ENCODE measurements around the gene ECE2.

Gene ECE2

GRCh38 chr3:184250167-184250828, 25.5 kb upstream of the ECE2 start:
- Histone ChIP-seq H3K4me3 (ENCODE audit: low read depth, low read length, poor library complexity, severe bottlenecking) (peak overlapping the region; percentile 76), H3K79me2 (ENCODE audit: insufficient read depth, low read length) (peaks cover 10% of the 10 kb centered on the region), H3K4me1 (ENCODE audit: insufficient read depth, low read length, severe bottlenecking) (peaks cover 14% of the 10 kb centered on the region), H4K20me1 (ENCODE audit: insufficient read depth, low read length) (no peaks in the 10 kb centered on the region), H3K9ac (ENCODE audit: low read length) (peak overlapping the region; percentile 82), H2AFZ (ENCODE audit: low read length) (peak overlapping the region; percentile 64), H3K27ac (ENCODE audit: low read depth, low read length, poor library complexity, severe bottlenecking) (peak overlapping the region; percentile 62), H3K9me2 (ENCODE audit: low read depth, low read length) (no peaks in the 10 kb centered on the region), H3K9me3 (ENCODE audit: low read length) (no peaks in the 10 kb centered on the region), H3K36me3 (ENCODE audit: insufficient read depth, low read length) (peaks cover 8% of the 10 kb centered on the region), H3K27me3 (ENCODE audit: insufficient read depth, low read length) (no peaks in the 10 kb centered on the region), H3K4me2 (ENCODE audit: low read length) (peak overlapping the region; percentile 99), H3F3A (ENCODE audit: insufficient read depth, low read length) (no peaks in the 10 kb centered on the region)
- TF ChIP-seq CTCF (IDR thresholded peaks at IDR 0.05; ENCODE audit: low read length) (peak; percentile 98), EZH2 (IDR thresholded peaks at IDR 0.05; ENCODE audit: borderline replicate concordance, low read length) (no peak)

- no peaks in the 10 kb centered on the region for H3K79me2 ChIP-seq (ENCODE audit: insufficient read depth, low read length)
- no peak overlapping the region for H3K9ac ChIP-seq (ENCODE audit: low read length)
- H3K4me3 ChIP-seq (ENCODE audit: low read depth, low read length, poor library complexity, severe bottlenecking), result no peak overlapping the region
- peaks cover 5% of the 10 kb centered on the region for H3K4me1 ChIP-seq (ENCODE audit: insufficient read depth, low read length, severe bottlenecking)
- TF ChIP-seq EZH2 (IDR thresholded peaks at IDR 0.05; ENCODE audit: borderline replicate concordance, low read length), result no peak
- TF ChIP-seq CTCF (IDR thresholded peaks at IDR 0.05; ENCODE audit: low read length), result no peak
- no peak overlapping the region for H3K4me2 ChIP-seq (ENCODE audit: low read length)
- H3K9me3 ChIP-seq (ENCODE audit: low read length), result no peaks in the 10 kb centered on the region
- no peaks in the 10 kb centered on the region for H4K20me1 ChIP-seq (ENCODE audit: insufficient read depth, low read length)
- H3K27ac ChIP-seq (ENCODE audit: low read depth, low read length, poor library complexity, severe bottlenecking), result no peak overlapping the region
- H2AFZ ChIP-seq (ENCODE audit: low read length), result no peak overlapping the region
- no peaks in the 10 kb centered on the region for H3K9me2 ChIP-seq (ENCODE audit: low read depth, low read length)
- H3K27me3 ChIP-seq (ENCODE audit: insufficient read depth, low read length), result no peaks in the 10 kb centered on the region
- H3F3A ChIP-seq (ENCODE audit: insufficient read depth, low read length), result no peaks in the 10 kb centered on the region
- H3K36me3 ChIP-seq (ENCODE audit: insufficient read depth, low read length), result no peaks in the 10 kb centered on the region; the same call in 1 of the 2 replicates
Observed at GRCh38 chr3:184255291-184256039, 20.4 kb upstream of the ECE2 start.

GRCh38 chr3:184257083-184257915, 18.5 kb upstream of the ECE2 start:
- Histone ChIP-seq H2AFZ (ENCODE audit: low read length) (no peak overlapping the region), H3K9ac (ENCODE audit: low read length) (no peak overlapping the region), H3K4me1 (ENCODE audit: insufficient read depth, low read length, severe bottlenecking) (peaks cover 12% of the 10 kb centered on the region), H3K4me3 (ENCODE audit: low read depth, low read length, poor library complexity, severe bottlenecking) (no peak overlapping the region), H3K27ac (ENCODE audit: low read depth, low read length, poor library complexity, severe bottlenecking) (no peak overlapping the region), H3K9me2 (ENCODE audit: low read depth, low read length) (no peaks in the 10 kb centered on the region), H3F3A (ENCODE audit: insufficient read depth, low read length) (no peaks in the 10 kb centered on the region), H3K27me3 (ENCODE audit: insufficient read depth, low read length) (peaks cover 3% of the 10 kb centered on the region; the same call in 1 of the 2 replicates), H3K79me2 (ENCODE audit: insufficient read depth, low read length) (no peaks in the 10 kb centered on the region), H3K4me2 (ENCODE audit: low read length) (no peak overlapping the region), H3K9me3 (ENCODE audit: low read length) (no peaks in the 10 kb centered on the region), H3K36me3 (ENCODE audit: insufficient read depth, low read length) (no peaks in the 10 kb centered on the region; the same call in 1 of the 2 replicates), H4K20me1 (ENCODE audit: insufficient read depth, low read length) (no peaks in the 10 kb centered on the region)
- TF ChIP-seq EZH2 (IDR thresholded peaks at IDR 0.05; ENCODE audit: borderline replicate concordance, low read length) (no peak), CTCF (IDR thresholded peaks at IDR 0.05; ENCODE audit: low read length) (no peak)

All from OCI-LY1 (cell line).